COLO668 (cell line): ENCODE results near the gene DOCK1.

Source experiments
- DNase-seq: peaks from one replicate; lab custom pipeline; 2025; ENCODE audit not compliant: unreplicated experiment; lab: John Stamatoyannopoulos, UW

Gene DOCK1

DNA sequence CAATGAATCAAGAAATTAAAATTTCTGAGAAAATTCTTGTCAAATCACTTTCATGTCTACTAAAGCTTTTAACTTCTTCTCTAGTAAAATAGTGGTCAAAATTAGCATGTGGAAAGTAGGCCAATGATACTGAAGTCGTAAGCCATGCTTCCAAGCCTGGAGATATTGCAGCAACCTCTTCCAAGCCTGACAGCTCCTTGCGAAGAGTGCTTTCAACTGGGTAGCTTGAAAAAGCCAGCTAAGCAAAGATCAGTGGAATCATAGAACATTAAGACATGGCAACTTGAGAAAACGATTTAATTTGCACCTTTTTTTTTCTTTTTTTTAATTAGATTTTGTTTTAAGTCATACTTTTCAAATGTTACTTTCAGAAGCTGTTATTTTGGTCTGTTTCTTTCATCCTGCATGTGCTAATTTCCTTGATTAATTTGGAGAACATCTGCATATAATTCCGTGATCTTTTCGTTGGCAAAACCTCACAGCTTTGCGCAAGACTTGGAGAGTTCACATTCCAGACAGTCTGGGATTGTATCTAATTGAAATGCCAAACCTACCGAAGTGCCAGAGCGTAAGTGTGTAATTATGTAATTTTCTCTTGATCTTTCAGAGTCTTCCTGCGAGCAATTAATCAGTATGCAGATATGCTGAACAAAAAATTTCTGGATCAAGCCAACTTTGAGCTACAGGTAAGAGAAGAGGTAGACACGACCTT is 433.3 kb downstream of the DOCK1 start:
- DNase-seq: no peak

DNA sequence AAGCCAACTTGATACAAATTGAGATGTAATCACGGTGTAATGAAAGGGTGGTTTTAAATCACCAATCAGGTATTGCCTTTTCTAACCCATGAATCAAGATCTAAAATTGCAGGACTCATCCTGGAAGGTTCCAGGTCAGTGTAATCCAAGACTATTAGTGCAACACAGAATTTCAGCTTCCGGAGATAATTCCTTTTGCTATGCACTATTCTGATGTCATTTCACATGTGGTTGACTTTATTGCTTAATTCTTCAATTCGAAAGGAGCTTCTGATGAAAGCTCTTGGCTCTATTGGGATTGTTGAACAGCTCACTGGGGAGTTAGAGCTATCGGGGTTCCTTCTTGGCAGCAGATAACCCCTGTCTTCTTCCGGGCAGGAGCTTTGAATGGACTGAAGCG is 438.6 kb downstream of the DOCK1 start:
- DNase-seq: no peak

DNA sequence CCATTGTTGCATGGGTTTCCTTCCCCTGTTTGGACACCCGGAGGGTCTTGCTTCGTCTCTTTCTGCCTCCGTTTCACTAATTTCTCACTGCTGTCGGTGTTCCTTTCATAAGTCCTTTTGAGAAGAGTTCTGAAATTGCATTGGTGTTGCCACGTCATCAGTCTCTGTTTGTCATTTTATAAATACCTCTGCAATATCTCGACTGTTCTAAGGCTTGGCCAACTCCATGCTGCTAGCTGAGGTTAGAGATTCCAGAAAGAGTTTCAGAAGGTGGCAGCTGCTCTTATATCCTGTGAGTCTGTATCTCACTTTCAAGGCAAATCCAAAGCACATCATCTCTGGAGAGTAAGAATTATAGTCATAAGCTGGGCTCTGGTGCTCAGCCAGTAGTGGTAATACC is 439.1 kb downstream of the DOCK1 start:
- no peak for DNase-seq

DNA sequence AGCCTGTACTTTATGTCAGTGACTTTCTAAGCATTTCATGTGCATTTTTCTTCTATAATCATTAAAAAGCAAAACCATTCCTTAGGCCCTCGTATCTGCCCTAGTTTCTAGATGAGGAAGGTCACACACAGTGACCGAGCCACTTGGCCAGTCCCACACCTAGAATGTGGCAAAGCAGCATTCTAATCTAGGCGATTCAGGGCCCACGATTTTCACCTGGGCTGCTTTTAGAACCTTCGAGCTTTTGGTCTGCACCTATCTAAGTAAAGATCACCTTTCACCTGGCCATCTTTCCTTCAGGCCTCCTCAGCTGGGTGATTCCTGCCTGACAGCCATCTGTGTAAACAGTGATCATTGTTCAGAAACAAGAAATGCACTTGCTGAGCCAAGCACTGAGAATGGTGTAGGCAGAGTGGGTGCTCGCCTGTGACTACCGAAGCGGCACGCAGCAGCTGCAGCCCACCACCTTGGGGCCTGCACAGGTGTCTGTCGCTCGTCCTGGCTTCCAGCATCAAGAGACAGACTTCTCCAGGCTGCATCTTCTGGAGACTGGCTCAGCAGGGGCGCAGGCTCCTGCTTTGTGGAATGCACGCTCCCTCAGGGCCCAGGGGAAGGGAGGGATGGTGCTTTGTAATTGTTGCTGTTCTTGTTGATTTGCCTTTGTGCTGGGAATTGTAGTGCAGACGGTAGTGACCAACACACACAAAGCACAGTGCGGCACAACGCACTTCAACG is 440.2 kb downstream of the DOCK1 start:
- peak; percentile 77 for DNase-seq

DNA sequence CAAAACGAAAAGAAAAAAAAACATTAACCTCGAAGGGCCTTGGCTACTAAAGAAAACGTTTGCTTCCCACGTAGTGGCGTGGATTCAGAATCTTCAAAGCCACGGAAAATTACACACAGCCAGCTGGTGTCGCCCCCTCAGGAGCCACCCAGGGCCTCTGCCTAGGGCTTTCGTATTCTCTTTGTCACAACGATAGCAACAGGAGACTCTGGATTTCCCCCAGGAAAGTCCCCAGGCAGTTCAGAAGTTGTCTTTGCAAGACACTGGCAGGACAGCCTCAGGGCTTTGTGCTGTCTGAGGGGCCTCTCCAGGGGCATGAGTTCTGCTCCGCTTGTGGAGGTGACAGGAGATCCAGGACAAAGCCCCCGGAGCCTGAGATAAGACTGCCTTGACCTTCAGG is 441.4 kb downstream of the DOCK1 start:
- no peak for DNase-seq

DNA sequence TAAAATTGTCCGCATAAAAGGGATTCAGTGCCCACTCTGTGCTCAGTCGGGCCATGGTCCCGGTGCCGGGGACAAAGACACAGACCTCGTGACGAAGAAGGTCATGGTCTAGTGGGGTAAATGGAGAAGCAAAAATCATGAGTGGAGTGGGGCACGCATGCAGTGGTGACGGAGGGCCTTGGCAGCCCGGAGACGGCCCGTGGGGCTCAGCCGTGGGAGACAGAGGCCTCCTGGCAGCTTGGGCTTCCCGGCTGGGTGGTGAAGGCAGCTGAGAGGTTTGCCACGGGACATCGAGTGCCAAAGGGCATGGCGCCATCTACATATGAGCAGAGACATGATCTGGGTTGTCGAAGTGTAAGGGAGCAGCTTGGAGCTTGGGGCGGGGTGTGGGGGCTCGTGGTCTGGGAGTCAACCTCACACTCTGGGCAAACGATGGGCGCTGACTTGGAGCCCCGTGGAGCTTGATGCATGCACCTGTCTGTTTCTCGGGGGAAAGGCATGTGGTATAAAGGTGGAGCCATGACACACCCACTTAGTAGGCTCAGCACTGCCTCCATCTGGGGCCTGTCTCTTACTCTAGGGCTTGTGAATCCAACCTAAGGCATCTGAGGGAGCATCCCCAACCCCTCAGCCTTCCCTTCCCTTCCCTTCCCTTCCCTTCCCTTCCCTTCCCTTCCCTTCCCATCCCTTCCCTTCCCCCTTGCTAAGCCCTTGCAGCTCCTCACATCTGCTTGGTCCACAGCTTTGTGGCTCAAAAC is 442.2 kb downstream of the DOCK1 start:
- peak; percentile 4 for DNase-seq

DNA sequence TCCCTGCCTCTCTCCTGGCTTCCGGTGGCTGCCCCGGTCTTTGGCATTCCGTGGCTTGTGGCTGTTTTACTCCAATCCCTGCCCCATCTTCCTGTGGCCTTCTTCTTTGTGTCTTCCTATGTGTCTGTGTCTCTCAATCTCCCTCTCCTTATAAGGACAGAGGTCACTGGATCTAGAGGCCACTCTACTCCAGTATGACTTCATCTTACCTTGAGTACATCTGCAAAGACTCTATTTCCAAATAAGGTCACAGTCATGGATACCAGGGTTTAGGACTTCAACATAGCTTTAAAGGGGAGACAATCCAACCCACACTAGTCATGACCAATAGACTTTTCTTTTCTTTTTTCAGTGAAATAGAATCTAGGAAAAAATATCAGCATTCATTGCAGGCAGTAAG is 444.5 kb downstream of the DOCK1 start:
- DNase-seq: no peak

DNA sequence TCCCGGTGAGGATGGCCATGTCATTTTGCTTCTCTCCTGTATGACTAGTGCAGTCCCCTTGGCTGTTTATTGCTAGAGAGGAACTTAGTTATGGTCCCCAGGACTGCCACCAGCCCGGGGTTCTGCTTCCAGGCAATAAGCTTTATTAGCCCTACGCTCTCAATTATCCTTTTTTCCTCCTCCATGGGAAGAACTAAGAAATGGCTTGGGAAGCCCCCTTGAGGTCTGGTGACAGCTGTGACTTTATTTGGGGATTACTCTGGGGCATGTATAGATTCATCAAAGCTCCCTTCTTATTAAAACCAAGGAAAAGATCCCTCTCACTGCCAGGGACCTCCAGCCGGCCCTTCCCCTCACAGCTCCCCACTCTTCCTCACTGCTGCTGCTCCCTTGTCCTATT is 446.3 kb downstream of the DOCK1 start:
- DNase-seq: no peak

DNA sequence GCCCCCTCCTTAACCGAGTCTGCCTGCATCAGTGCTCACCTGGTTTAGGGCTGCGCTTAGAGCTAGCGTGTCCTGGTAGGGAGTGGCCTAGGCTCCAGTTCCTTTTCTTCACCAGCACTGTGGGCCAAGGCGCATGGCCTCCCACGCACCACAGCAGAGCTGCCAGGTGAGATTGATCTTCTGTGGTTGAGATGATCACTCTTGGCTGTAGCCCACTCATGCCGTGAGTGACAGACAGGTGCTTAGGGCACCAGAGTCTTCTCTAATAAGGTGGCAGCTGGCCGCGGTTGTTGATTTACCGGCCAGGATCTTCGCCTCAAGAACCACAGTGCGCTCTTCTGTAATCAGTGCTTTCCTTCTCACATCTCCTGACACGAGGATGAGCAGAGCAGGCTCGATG is 448.3 kb downstream of the DOCK1 start:
- DNase-seq: peak; percentile 31

DNA sequence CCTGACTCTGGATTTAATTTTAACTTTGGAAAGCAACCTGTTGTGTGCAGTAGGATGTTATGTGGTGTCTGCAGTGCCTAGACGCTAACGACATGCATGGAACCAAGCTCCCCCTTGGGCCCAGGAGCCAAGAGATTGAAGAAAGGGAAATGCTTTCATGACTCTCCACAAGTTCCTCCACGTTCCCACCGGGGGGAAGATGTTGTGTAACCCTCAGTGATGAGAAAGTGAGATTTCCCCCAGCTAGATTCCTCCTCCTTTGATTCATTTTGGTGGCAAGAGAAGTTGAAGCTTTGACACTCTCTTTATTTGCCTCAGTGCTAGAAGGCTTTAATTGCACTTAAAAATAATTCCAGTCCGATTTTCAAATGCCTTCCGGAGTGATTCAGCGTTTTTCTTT is 449.0 kb downstream of the DOCK1 start:
- DNase-seq: no peak

DNA sequence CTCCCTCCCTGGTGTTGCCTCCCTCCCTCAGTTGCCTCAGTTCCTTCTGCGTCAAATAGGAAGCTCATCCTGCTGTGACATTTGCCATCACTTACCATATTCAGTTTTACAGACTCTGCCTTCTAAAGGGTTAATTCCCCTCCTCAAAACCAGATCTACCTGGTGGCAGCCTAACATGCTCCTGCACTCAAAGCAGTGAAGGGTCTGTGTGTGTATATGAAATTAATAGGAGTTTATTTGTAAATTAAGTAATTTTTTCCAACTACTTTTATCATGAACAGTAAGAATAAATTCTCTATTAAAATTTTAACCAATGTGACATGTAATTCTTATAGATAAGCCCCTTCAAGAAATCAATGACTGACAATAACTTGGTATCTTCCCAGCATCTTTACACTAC is 449.8 kb downstream of the DOCK1 start:
- no peak for DNase-seq

DNA sequence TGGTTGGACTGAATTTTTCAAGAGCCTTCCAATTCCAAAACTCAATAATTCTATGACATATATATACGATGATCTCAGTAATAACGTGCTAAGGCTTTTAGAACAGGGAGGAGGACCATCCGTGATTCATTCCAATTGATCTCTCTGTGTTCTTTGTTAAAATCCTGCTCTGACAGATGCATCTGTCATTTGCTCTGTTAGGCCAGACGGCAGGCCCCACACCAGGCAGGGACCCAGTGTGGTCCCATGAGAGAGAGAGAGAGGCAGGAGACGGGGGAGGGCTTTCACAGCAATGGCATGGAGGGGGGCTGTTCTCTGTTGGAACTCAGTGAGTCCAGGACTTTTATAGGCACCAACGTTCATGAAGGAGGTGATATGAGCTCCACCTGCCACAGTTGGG is 451.1 kb downstream of the DOCK1 start:
- no peak for DNase-seq

DNA sequence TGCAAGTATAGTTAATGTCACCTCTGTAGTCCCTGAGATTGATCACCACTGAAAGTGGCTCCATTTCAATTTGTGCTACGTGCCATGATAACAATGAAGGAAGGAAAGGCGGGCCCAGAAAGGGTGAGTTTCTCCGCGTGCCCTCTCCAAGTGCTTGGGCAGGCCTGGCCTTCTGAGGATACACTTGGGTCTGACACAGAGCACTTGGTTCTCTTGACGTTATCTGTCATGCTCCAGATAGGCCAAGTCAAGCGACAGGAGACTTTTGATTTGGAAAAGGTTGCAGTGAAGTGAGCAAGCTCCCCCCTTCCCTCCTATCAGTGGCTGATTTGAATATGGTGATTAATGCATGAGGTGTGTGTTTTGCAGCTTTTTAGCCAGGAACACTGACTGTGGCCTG is 452.0 kb downstream of the DOCK1 start:
- DNase-seq: no peak

DNA sequence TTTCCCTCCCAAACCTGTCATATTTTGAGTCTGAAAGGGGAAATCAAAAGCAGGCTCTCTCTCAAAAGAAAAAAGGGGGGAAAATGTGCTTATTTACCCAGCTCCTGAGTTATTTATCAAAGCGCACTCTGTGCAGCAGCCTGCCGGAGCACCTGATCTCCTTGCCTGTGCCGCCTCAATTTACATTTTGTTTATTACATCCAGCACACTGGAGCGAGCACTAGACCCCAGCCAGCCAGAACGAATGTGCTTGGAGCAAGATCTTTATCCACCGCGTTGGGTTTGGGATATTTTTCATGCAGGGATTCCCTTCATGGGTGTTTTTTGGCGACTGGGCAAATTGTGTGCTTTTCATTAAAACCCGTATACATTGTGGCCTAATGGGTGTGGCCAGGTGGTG is 453.1 kb downstream of the DOCK1 start:
- no peak for DNase-seq

DNA sequence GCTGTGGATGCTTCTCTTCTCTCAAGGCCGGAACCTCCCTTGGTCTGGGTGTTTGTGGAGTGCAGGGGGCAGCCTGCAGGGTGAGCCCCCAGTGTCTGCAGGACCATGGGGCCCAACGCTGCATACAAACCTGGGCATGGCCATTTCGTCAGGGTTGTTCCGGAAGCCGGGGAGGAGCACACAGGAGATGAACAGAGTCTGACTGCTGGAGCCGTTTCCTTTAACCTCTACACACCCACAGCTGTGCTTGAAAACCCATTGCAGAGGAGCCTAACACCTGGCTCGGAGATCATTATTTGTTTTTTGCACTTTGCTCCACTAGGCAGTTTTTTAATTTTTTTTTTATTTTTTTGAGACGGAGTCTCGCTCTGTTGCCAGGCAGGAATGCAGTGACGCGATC is 458.8 kb downstream of the DOCK1 start:
- no peak for DNase-seq

DNA sequence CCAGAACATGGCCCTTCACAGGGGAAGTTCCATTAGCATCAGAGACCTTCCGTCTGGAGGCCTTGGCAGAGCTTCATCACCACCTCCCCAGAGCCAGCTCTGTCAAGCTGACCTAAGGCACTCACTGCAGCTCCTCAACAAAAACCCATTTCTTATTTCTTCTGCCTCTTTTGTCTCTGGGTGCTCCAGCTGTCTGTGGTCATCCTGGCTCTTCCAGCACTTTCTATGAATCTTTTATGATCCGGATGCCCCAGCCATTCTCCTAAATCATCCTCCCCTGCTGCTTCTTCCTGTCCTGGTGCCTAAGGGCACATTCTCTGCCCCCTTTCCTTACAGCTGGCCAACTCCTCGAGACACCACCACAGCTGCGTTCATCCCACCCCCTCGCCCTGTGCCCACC is 462.9 kb downstream of the DOCK1 start:
- no peak for DNase-seq

DNA sequence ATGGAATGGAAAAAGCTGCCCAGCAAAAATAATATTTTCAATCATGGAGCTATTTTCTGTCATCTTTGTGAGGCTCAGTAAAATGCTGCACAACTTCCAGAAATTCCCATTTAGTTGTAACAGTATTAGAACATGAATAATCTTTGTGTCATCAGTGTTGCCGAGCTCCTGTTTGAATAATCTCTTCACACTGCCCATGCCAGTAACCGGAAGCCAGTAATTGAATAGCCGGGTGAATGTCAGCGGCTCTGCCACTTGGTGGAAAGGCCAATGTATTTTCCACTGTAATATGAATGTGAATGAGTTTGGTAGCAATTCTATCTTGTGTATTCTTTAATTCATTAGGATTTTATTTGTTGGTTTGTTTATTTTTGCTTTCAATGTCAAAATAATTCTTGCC is 463.7 kb downstream of the DOCK1 start:
- DNase-seq: no peak

DNA sequence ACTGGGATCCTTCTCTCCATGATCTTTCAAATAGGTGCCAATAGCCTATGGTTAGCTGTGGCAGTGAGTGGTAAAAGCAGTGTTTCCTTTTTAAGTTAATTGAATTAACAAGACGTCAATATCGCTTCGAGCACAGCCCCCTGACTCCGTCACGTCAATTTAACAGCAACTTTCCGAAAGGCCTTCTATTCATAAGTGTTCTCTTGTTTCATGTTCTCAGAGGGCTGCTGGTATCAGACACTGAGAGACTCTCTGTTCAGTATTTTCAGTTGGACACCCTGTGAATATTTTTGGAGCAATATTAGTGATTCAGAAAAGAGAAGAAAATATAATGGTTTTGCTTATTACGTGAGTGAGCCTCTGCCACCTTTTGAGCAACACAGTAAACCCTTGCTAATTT is 465.4 kb downstream of the DOCK1 start:
- no peak for DNase-seq

DNA sequence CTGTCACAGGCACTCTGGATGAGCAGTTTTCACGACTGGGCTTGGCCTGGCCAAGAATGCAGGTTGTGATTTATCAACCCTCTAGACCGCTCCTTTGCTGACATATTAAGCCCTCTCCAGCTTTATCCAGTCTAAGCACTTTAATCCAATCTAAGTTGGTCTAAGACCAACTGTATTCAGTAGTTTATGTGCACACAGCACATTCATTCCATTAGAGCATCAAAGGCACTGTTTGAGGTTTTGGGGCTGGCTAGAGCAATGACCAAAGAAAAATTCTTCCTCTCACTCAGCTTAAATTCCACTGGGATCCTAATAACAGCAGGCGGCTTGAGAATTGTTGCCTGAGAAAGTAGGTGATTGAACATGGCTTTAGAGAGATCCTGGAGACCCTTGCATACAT is 467.1 kb downstream of the DOCK1 start:
- no peak for DNase-seq

DNA sequence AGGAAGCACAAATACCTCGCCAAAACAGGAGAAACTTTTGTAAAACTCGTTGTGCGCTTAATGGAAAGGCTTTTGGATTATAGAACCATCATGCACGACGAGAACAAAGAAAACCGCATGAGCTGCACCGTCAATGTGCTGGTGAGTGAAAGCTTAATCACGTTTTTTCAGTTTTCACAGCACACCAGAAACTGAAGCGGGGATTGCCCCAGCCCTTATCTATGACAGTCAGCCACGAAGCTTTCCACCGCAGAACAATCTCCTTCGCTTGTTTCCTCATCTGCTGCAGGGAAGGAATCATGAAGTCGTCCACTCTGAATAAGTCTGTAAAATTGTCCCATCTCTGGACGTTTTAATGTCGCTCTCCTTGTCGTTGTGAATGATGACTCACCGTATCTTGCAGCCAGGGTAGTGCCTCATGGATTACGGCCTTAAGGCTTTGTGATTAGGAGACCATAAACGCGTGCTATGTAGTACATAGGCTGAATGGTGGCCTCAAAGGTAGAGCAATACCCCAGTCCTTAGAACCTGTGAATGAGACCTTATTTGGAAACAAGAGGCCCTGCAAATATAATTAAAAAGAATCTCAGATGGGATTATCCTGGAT is 468.9 kb downstream of the DOCK1 start:
- DNase-seq: no peak

DNA sequence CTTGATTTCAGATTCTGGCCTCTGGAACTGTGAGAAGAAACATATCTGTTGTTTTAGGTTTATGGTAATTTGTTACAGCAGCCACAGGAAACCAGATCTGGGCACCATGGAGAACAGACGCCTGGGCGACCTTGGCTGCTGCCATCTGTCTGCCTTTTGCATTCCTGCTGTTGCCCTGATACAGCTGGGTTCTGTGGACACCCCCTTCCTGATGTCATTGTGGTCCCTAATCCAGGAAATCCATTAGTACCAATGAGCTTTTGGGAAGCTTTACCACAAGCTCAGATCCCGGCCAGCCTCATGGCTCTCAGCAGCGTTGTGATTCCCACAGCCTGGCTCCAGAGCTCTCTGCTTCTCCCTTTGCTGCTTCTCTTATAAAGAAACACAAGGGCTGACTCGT is 469.7 kb downstream of the DOCK1 start:
- no peak for DNase-seq

DNA sequence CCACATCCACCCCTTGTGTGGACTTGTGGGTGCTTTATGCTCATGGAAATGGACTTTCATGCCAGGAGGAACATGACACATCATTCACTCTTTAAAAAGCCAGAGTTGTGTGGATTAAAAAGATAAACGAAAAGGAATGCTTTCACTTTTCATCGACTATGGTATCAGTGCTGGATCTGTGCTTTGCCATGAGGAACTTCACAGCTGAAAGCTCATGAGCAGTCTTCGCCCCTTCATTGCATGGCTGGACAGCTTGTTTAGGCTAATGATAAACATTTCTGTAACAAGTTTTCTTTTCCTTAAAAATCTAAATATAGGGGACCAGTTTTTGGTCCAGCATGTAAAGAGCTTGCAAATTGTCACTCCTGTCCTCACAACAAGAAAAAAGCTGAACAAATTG is 470.2 kb downstream of the DOCK1 start:
- DNase-seq: no peak
